GM21786 (cell line): ENCODE measurements around the gene RHOBTB3.

Source experiments
- ATAC-seq: cut with Tn5 transposase; IDR thresholded peaks from one replicate; pipeline ENCODE4 v1.9.1; 2021; ENCODE audit not compliant: unreplicated experiment

The RHOBTB3 gene

DNA sequence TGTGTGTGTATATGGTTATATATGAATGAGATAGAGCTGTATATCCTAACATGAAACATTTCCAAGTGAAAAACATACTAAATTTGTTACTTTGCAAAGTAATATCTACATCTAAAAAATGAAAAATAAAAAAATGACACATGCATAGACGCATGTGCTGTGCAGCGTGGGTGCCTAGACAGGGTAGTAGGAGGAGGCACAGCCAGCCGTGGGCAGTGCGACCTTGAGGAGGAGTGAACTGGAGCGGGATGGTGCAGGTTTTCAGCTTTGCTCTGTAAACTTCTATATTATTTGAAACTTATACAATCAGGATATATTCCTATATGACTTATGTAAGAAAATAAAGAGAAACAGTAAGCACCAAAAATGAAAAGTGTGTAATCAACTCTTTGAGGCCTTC lies 106.4 kb downstream of the RHOBTB3 start:
- no peak for ATAC-seq

DNA sequence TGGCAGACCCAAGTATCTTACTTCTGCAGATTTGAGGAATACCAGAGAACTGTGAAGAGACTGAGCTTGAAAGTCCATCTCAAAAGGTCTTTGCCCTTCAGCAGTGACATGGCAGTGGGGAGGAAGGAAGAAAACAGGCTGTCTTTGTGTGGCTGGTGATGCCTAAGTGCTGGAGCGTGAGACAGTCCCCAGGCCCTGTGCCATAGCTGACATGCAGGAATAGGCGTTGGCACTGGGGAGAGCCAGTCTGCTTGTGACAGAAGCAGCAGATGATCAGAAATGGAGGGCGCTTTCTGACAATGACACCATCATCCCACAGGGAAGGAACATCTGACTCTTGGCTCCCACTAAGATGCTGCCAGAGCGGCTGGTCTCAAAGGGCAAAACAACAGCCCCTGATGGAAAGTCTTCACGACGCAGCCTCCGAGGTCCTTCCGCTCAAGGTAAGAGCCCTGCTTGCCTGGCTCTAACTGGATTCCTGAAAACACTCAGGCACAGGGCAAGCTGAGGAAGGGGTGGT lies 106.9 kb downstream of the RHOBTB3 start:
- no peak for ATAC-seq

DNA sequence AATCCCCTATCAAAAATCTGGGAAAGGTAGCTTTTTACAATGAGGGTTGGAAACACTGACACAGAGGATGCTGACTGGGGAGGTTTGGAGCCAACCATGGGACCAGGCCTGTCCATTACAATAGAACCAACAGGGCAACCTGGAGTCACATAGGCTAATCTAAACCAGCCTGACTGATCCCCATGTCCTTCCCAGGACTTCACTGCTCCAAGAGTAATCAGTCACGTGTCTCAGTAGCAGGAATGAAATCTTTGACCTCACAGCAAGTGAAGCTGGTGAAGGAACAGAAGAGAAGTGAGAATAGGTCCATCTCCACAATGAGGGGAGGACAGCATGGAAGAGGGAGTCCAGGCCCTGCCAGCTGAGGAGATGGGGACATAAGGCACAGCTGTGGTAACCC lies 107.4 kb downstream of the RHOBTB3 start:
- ATAC-seq, result no peak

DNA sequence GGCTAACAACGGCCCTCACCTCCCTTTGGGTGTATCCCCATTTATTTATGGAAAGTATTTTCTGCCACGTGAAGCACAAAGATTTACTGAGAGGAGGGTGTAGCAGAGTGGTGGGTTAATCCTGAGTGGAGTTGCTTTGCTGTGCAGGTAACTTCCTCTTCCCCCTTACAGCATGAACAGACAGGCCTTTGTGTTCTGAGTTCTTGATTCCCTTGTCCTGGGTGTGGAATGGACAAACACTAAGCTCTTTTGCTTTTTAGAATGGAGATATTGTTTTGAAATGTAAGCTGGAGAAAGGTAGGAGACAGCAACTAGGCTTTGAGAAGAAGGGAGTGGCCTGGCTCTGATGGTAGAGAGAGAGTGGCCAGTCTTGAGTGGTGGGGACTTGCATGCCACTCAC lies 108.5 kb downstream of the RHOBTB3 start:
- ATAC-seq, result no peak

DNA sequence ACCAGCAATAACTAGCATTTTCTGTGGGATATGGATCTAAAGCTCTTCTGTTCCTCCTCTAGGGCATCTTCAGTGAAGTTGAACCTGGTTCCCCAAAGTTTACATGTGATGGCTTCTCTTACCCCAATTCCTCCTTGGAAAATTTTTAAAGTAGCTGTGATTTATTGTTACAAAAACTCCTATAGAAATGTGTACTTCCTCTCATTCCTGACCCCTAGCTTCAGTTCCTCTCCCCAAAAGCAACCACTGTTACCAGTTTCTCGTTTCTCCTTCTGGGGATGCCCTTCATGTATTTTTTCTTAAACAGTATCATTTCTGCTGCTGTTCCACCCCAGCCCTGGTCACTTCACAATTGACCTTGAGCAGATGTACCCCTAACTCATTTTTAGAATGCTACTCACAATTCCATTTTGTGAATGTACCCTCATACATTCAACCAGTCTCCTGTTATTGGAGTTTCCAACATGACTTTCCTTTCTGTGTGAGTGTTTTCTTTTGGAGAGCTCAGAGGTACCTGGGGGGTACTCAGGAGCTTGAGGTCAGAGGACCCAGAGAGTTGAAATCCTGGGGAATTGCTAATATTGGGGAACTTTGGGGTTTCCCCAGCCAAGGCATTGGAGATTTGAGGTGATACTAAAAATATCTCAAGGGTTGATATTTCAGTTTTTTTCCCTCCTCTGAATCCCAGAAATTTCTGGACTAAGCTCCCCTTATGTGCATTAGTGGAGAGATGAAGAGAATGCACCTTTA lies 110.0 kb downstream of the RHOBTB3 start:
- no peak for ATAC-seq

DNA sequence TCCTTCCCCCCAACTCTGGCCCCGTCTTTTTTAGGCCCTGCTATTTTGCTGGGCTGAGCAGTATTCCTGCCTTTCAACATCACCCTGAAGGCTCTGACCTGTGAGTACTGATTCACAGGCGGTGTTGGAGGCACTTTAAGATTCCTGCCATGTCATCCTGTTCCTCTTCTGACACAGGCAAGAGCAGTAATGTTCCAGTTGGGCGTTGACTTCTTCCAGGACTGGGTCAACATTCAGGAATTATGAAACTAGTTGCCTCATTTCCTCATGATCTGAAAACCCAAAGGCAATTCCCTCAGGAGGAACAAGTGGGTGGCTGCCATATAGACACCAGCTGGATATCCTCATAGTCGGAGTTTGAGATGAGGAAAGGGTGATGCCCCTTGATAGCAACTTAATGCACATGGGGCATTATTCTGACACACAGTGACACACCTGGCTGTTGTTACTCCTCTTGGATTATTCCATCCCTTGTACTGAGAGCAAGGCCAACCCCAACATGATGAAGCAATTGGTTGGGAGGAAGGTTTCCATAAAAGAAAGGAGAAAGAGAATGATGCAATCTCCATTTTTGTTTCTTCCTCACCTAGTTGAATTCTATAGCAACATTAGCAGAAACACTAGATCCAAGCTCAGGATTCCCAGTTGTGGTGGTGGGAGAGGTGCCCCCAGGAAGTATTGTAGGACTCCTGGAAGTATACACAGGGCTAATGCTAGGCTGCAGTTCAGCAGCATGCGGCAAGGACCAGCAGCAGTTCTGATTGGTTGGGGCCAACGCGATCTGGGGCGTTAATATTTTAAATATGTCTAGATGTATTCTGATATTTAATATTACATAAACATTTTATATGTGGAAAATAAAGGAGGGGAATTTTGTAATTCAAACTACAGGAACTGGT lies 111.0 kb downstream of the RHOBTB3 start:
- no peak for ATAC-seq

DNA sequence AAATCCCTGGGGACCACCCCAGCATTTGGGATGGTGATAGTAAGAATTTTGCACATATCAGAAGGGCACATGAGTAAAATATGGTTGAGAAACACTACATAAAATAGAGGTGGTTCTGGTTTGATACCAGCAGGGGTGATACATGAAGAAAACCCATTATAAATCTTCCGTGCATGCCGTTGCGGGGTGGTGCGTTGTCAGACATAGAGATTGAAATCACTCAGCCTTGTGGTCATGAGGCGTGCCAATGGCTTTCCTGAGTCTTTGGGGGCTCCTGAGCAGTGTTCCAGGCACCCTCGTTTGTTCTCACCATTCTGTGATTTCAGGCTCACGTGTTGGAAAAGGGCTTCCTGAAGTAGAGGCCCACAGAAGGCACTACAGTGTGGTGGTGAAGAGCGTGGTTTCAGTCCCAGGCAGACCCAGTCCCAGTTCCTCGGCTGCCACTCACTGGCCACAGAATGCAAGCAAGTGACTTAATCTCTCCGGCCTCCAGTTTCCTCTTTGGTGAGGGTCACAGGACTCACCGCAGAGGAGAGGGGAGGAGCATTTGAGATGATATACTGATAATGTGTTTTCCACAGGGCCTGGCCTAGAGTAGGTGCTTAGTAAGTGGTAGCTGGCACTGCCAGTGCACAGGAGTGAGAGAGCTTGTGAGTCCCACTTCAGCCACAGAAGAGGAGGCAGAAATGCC lies 111.9 kb downstream of the RHOBTB3 start:
- ATAC-seq, result peak; percentile 93

DNA sequence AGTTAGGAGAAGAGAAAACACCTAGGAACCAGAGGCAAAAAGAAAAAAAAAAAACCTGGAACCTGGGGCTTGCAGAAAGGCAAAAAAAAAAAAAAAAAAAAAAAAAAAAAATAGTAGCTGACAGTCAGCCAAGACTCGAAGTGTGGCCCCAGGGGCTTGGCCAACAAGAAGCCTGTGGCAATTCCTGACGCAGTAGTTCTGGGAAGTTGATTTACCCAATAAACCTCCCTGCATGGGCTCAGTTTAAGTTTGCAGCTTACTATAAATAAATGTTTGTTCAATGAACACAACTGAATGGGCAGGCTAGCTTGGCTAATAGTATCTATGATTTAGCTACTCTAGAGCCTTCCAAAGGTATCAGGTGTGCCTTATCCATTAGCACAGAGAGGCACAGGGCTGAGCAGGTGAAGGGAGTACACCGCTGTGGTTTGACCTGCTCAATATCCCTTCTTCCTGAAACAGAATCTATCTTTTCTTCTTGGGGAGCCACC lies 112.6 kb downstream of the RHOBTB3 start:
- no peak for ATAC-seq

DNA sequence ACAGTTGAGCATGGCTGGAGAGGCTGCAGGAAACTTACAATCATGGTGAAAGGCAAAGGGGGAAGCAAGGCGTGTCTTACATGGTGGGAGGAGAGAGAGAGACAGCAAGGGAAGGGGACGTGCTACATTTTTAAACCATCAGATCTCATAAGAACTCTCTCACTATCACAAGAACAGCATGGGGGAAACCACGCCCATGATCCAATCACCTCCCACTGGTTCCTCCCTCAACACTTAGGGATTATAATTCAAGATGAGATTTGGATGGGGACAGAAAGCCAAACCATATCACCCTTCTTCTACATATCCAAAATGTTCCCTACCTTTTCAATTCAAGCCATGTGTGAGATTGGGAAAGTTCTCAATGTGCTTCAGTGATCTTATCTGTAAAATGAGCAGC lies 114.3 kb downstream of the RHOBTB3 start:
- no peak for ATAC-seq
